HepG2 (cell line): ENCODE results near the gene SLC2A10. TPM values are rescaled to one million over a fixed set of nuclear protein-coding genes. Genes with fewer than 3 reads are reported as not detected.

Experiments used
- ATF6 ChIP-seq: sonication (generic); formaldehyde crosslinking; conservative IDR thresholded peaks from 2 replicates; pipeline ENCODE4 v1.4.0; 2020; ENCODE audit warnings: missing genetic modification reagents
- DR1 ChIP-seq: sonication (generic); formaldehyde crosslinking; IDR thresholded peaks from 2 replicates; pipeline ENCODE4 v1.8.0; 2021; ENCODE audit warnings: mild to moderate bottlenecking, missing genetic modification reagents, inconsistent platforms
- ETV5 ChIP-seq: IDR thresholded peaks from 2 replicates; pipeline ENCODE4 v1.6.1; 2018; ENCODE audit warnings: missing biosample characterization, missing genetic modification reagents, inconsistent platforms, borderline replicate concordance
- HBP1 ChIP-seq: IDR thresholded peaks from 2 replicates; pipeline ENCODE4 v1.6.1; 2016; ENCODE audit warnings: low read depth, control low read depth
- KAT8 ChIP-seq: IDR thresholded peaks from 2 replicates; pipeline ENCODE4 v1.6.1; 2016; ENCODE audit warnings: missing genetic modification reagents, missing compliant biosample characterization
- KDM5B ChIP-seq: sonication (generic); formaldehyde crosslinking; IDR thresholded peaks from 2 replicates; pipeline ENCODE4 v1.4.0; 2020; ENCODE audit warnings: missing genetic modification reagents, mild to moderate bottlenecking, borderline replicate concordance
- KLF16 ChIP-seq, 2 experiments: sonication (generic) in 1 of 2; formaldehyde crosslinking in 1 of 2; IDR thresholded peaks; 2 replicates each; pipeline versions ENCODE4 v1.6.1 to v1.8.0; 2016 to 2023; ENCODE audit warnings: missing genetic modification reagents in 2 of 2, missing compliant biosample characterization in 1 of 2
- MAF1 ChIP-seq: sonication (generic); formaldehyde crosslinking; IDR thresholded peaks from 2 replicates; pipeline ENCODE4 v1.5.0; 2020; ENCODE audit warnings: missing genetic modification reagents, borderline replicate concordance
- MAZ ChIP-seq, 2 experiments: sonication (generic) in 1 of 2; formaldehyde crosslinking in 1 of 2; IDR thresholded peaks; 2 replicates each; pipeline versions ENCODE4 v1.5.0 to v1.6.1; 2012 to 2020; ENCODE audit warnings: low read depth in 2 of 2, mild to moderate bottlenecking in 2 of 2, borderline replicate concordance in 1 of 2, improper control_type of control experiment in 1 of 2, low read length in 1 of 2, missing genetic modification reagents in 1 of 2, moderate library complexity in 1 of 2
- NR0B2 ChIP-seq: sonication (generic); formaldehyde crosslinking; IDR thresholded peaks from 2 replicates; pipeline ENCODE4 v1.4.0; 2020; ENCODE audit warnings: mild to moderate bottlenecking, missing genetic modification reagents
- RBAK ChIP-seq: sonication (generic); formaldehyde crosslinking; IDR thresholded peaks from 2 replicates; pipeline ENCODE4 v1.5.1; 2020; ENCODE audit warnings: mild to moderate bottlenecking, missing genetic modification reagents
- SIX1 ChIP-seq: sonication (generic); formaldehyde crosslinking; IDR thresholded peaks from 2 replicates; pipeline ENCODE4 v1.4.0; 2020; ENCODE audit warnings: missing genetic modification reagents, borderline replicate concordance
- SMYD3 ChIP-seq: sonication (generic); formaldehyde crosslinking; IDR thresholded peaks from 2 replicates; pipeline ENCODE4 v1.8.1; 2023; ENCODE audit warnings: mild to moderate bottlenecking, missing genetic modification reagents
- YEATS2 ChIP-seq: sonication (generic); formaldehyde crosslinking; IDR thresholded peaks from 2 replicates; pipeline ENCODE4 v1.4.0; 2020; ENCODE audit warnings: missing genetic modification reagents, borderline replicate concordance
- ZBED4 ChIP-seq: sonication (generic); formaldehyde crosslinking; IDR thresholded peaks from 2 replicates; pipeline ENCODE4 v1.4.0; 2020; ENCODE audit warnings: missing genetic modification reagents, borderline replicate concordance
- ZNF44 ChIP-seq: sonication (generic); formaldehyde crosslinking; IDR thresholded peaks from 2 replicates; pipeline ENCODE4 v1.5.1; 2020; ENCODE audit warnings: mild to moderate bottlenecking, missing genetic modification reagents
- ZNF616 ChIP-seq: sonication (generic); formaldehyde crosslinking; IDR thresholded peaks from 2 replicates; pipeline ENCODE4 v1.5.0; 2020; ENCODE audit warnings: low read depth, mild to moderate bottlenecking, missing genetic modification reagents
- ZNF652 ChIP-seq: IDR thresholded peaks from 2 replicates; pipeline ENCODE4 v1.6.1; 2016; ENCODE audit warnings: low read depth, borderline replicate concordance
- ZNF75D ChIP-seq: sonication (generic); formaldehyde crosslinking; IDR thresholded peaks from 2 replicates; pipeline ENCODE4 v1.8.1; 2023; ENCODE audit warnings: missing genetic modification reagents, mild to moderate bottlenecking, borderline replicate concordance
- polyA plus RNA-seq, 8 experiments: library from polyadenylated mRNA; depleted of rRNA in 3 of 8; stranded (reverse) in 7 of 8; unstranded in 1 of 8; fragments of >200 nt; fragmentation: Illumina TruSeq in 4 of 8; extraction: Trizol in 4 of 8; gene quantifications; 2 replicates each; pipeline versions ENCODE4 v1.2.1 to v1.2.3, GENCODE V29; 2011 to 2016; ENCODE audit warnings: low read depth in 4 of 8, missing spikeins in 1 of 8, mixed read lengths in 1 of 8; ENCODE audit not compliant: insufficient read depth in 1 of 8
- total RNA-seq, 5 experiments: library from RNA; depleted of rRNA; stranded (reverse); fragments of >200 nt; fragmentation: Illumina TruSeq; extraction: Trizol; gene quantifications; 2 replicates each; pipeline ENCODE4 v1.2.3, GENCODE V29; 2016; ENCODE audit warnings: low read depth in 1 of 5

SLC2A10 gene
- total and polyA plus RNA-seq, 2 of the 13 experiments (the other 11 are each of a cell fraction or from before 2014, with no cell fraction given): 16.0 to 18.4 TPM

GRCh38 chr20:46670585-46671584 lies 38.6 kb upstream of the SLC2A10 start (continued):
- peak; percentile 72; the same call in 1 of the 2 replicates for TF ChIP-seq ZBED4 (CRISPR knock-in tag)
- 0 out of 2 replicates have a peak, but pooled peaks have one; percentile 56 for TF ChIP-seq NR0B2
- TF ChIP-seq KLF16 (CRISPR knock-in tag; IDR thresholded peaks at IDR 0.05): peak in 1 of 2 experiments; percentile 93; a peak in 2 of 4 replicates
- peak; percentile 93 for TF ChIP-seq KAT8 (CRISPR knock-in tag)
- TF ChIP-seq ZNF652 (CRISPR knock-in tag): peak; percentile 70
- TF ChIP-seq SMYD3 (CRISPR knock-in tag): no peak
- no peak for TF ChIP-seq MAZ (IDR thresholded peaks at IDR 0.05; ENCODE audit: borderline replicate concordance, low read depth, low read length)
- 0 out of 2 replicates have a peak, but pooled peaks have one; percentile 51 for TF ChIP-seq MAZ (CRISPR knock-in tag; IDR thresholded peaks at IDR 0.05; ENCODE audit: low read depth)
- no peak; the same call in 1 of the 2 replicates for TF ChIP-seq ATF6 (CRISPR knock-in tag)
- peak; percentile 44; the same call in 1 of the 2 replicates for TF ChIP-seq YEATS2 (CRISPR knock-in tag)
- peak; percentile 39; the same call in 1 of the 2 replicates for TF ChIP-seq RBAK
- peak; percentile 94 for TF ChIP-seq ETV5 (CRISPR knock-in tag)
- peak; percentile 81; the same call in 1 of the 2 replicates for TF ChIP-seq SIX1
- TF ChIP-seq DR1 (CRISPR knock-in tag): no peak
- no peak for TF ChIP-seq ZNF75D (CRISPR knock-in tag)
- TF ChIP-seq ZNF44 (CRISPR knock-in tag): no peak
- no peak for TF ChIP-seq HBP1
- no peak; the same call in 1 of the 2 replicates for TF ChIP-seq MAF1 (CRISPR knock-in tag)
- TF ChIP-seq ZNF616 (CRISPR knock-in tag): 0 out of 2 replicates have a peak, but pooled peaks have one; percentile 50
- 0 out of 2 replicates have a peak, but pooled peaks have one; percentile 25 for TF ChIP-seq KDM5B (CRISPR knock-in tag)
